ENCODE measurements around the gene SLC25A13.

The SLC25A13 gene

DNA sequence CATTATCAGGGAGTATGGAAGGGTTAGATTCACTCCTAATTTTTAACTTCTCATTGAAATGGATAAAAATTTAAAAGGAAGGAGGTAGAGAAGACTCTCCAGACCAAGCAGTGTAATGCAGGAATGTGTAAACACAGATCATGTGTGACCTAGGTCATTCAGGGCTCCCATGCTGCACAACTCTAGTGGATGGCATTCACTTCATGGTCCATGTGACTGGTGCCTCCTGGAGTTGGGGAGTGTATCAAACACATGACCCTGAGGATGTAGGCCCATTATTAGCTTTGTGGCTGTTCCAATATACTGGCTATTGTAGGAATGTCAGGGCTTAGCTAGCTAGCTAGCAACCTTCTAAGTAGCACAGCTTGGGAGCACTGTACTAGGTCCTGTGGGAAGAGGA lies 109.9 kb downstream of the SLC25A13 start:
- no peak for DNase-seq (ENCODE audit: low read depth, low spot score)

- DNase-seq (ENCODE audit: low read depth, low spot score) = no peak
Observed at GRCh38 chr7:96205665-96206064, 116.2 kb downstream of the SLC25A13 start.

GRCh38 chr7:96204601-96205000 lies 117.3 kb downstream of the SLC25A13 start:
- no peak for DNase-seq (ENCODE audit: low read depth, low spot score)

DNA sequence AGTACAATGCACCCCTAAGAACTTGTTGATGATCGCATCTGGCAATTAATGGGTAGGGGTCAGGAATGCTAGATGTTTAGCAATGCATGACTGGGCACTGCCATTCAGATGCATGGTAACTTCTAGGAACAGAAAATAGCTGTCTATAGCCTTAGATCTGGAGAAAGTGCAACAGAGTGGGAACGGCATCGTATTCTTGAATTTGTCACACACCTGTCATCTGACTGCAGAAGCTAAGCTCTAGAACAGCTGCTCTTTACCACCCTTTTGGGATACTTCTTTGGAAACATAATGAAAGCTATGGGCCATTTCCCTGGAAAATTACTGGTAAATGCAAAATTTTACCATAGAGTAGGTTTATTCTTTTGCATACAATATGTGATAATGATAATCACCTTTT lies 118.1 kb downstream of the SLC25A13 start:
- DNase-seq (ENCODE audit: low read depth, low spot score) = no peak

GRCh38 chr7:96202102-96202501 lies 119.8 kb downstream of the SLC25A13 start:
- no peak for DNase-seq (ENCODE audit: low read depth, low spot score)

- DNase-seq (ENCODE audit: low read depth, low spot score) = no peak
Observed at GRCh38 chr7:96200740-96201139, 121.2 kb downstream of the SLC25A13 start.

GRCh38 chr7:96199421-96199820 lies 122.5 kb downstream of the SLC25A13 start:
- no peak for DNase-seq (ENCODE audit: low read depth, low spot score)

DNA sequence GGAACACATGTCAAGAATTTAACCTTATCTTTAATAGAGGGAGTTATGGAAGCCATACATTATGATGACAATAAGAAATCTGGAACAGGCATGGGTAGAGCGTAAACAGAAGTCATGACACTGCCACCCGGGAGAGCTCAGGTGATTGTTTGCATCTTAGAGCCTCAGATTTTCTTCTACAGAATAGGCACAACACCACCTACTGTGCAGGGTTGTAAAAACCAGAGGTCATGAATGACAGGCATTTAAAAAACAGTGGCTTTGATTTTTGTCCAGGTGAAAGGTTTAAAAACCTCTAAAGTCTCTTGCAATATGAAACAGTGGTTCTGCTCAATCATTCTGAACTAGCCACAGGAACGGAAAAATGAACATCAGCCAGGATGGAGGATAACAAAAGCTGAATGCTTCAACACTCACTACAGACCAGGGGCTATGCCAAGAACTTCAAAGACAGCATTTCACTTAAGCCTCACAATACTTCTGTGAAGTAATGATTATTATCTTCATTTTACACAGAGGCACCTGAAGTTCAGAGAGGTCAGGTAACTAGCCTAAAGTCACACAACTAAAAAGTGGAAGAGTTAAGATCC lies 123.8 kb downstream of the SLC25A13 start:
- DNase-seq (ENCODE audit: low read depth, low spot score) = no peak

DNA sequence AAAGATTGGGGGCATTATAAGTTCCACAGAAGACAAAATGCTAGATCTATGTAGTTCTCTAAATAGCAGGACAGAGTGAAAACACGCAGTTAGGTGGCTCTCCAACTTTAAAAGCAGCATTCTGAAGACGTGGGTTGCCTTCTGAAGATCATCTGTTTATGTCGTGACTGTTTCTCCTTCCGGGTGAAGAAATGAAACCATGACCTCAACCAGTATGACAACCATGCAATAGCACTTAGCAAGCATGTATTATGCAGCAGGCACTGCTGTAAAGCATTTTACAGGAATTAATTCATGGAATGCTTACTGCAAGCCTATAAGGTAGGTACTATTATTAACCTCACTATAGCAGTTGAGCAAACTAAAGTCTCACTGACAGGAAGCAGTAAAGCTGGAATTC lies 125.2 kb downstream of the SLC25A13 start:
- DNase-seq (ENCODE audit: low read depth, low spot score) = no peak

DNA sequence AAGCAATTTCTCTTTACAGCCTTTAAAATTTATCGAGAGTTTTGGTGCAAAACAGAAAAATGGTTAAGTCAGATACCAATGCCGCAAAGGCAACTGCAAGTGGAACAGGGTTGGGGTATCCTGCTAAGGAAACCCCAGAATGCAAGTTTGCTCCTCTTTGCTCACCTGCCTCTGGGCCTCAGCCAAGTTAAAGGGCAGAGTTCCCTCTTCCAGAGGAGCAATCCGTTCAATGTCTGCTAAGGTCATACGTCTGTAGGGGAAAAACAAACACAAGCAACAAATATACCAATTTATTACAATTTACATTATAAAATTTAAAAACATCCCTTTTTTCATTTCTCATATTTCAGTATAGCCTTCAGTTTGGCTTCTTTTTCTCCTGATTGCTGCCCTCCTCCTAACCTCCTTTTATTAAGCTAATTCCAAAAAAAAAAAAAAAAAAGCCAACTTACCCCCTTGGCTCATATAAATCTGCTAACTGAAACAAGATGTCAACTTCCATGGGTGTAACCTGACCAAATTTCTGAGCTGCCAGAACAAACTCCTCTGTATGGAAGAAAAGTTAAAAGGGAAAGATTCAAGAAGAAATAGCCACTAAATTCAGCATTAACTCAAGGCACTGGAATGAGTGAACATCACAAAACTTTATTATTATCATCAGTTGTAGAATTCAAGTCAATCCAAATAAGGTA lies 132.6 kb downstream of the SLC25A13 start:
- DNase-seq (ENCODE audit: low read depth, low spot score) = no peak

- DNase-seq (ENCODE audit: low read depth, low spot score) = no peak
Observed at GRCh38 chr7:96188591-96188991, 133.3 kb downstream of the SLC25A13 start.

DNA sequence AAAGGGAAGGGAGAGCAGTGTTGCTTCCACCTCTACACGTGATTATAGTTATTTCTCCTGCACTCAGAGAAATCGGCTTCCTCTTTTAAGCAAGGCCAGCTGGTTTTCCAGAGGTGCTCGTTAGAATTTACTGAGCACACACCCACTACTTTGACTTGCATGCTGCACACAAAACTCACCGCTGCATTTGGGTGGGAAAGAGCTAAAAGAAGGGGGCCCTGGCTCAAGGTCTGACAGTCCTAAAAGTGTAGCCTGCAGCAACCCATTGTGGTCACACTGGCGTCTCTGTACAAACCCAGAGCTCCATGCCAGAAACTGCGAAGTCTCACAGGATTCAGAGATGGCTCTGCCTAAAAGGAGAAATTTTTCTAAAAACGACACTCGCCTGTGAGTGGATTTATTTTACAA lies 133.7 kb downstream of the SLC25A13 start:
- DNase-seq (ENCODE audit: low read depth, low spot score) = no peak

- no peak for DNase-seq (ENCODE audit: low read depth, low spot score)
Observed at GRCh38 chr7:96187735-96188134, 134.2 kb downstream of the SLC25A13 start.

DNA sequence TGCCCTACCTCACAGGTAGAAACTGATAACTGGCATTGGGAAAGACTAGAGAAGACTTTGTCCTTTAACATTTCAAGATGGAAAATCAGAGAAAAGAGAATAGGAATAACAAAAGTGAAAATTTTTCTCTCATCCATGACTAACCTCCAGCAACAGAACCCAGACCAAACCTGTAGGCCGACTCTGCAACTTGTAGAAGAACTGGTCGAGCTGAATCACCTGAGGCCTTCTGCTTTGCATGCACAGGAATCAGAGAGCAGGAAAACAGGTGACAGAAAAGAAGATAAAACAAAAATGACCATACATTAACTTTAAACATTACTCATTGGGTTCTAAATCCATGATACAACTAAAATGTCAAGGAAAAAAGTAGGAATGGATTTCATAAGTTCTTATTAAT lies 137.1 kb downstream of the SLC25A13 start:
- no peak for DNase-seq (ENCODE audit: low read depth, low spot score)

DNA sequence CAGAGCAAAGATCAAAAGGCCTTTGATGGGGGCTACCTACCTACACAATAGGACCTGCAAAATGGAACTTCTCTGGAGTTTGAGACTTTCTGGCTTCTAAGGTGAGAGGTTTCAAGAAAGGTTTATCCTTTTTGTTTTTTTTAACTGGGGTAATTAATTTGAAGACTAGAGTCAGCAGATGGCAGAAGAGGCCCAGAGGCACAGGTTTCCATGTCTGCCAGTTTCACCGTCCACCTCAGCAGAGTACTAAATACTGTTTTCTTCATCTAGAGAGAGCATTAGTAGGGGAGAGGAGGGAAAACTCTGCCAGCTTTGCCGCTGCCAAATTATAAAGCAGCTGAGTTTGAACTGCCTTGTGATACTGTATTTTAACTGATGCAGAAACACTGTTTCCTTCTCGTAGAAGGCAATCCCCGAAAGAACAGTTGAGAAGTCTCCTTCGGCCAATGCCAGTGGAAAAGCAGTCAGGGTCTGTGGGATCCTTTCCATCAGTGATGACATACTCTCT lies 138.7 kb downstream of the SLC25A13 start:
- no peak for DNase-seq (ENCODE audit: low read depth, low spot score)

- no peak for DNase-seq (ENCODE audit: low read depth, low spot score)
Observed at GRCh38 chr7:96182424-96183158, 139.3 kb downstream of the SLC25A13 start.

DNA sequence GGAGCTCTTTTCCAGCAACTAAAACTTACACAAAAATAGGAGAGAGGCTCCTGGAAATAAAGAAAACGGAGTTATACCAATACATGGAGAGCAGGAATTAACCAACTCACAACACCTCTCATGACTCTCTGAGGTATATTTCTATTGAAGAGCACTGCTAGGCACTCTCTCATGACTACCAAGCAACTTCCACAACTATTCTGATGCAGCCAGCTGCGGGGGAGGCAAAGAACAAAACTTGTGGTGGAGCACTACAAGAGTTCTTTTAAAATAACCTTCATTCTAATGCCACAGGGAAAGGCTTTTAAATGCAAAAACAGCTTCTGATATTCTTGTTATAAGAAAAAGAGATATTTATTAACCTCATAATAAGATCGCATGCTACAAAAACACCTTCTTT lies 140.7 kb downstream of the SLC25A13 start:
- no peak for DNase-seq (ENCODE audit: low read depth, low spot score)

- DNase-seq (ENCODE audit: low read depth, low spot score) = no peak
Observed at GRCh38 chr7:96179837-96180236, 142.1 kb downstream of the SLC25A13 start.

GRCh38 chr7:96179341-96179740 lies 142.6 kb downstream of the SLC25A13 start:
- DNase-seq (ENCODE audit: low read depth, low spot score) = no peak

DNA sequence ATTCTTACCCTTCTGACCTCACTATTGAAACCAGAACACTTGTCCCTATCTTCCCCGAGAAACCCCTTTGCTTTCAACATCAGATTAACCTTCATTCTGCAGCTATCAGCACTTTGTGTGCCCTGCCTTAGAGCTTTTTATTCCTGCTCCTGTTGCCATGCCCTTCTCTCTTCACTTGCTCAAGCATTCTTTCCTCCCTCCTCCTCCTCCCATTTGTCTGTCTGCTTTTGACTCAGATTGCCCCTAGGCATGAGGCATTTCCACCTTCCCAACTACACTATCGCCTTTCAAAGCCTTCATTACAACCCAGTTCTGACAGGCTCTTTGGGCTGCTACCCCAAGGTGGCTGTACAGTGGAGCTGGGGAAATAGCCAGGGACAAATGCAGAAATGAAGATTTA lies 143.3 kb downstream of the SLC25A13 start:
- DNase-seq (ENCODE audit: low read depth, low spot score) = no peak

GRCh38 chr7:96177353-96177752 lies 144.5 kb downstream of the SLC25A13 start:
- no peak for DNase-seq (ENCODE audit: low read depth, low spot score)

- DNase-seq (ENCODE audit: low read depth, low spot score) = no peak
Observed at GRCh38 chr7:96174812-96175211, 147.1 kb downstream of the SLC25A13 start.

DNA sequence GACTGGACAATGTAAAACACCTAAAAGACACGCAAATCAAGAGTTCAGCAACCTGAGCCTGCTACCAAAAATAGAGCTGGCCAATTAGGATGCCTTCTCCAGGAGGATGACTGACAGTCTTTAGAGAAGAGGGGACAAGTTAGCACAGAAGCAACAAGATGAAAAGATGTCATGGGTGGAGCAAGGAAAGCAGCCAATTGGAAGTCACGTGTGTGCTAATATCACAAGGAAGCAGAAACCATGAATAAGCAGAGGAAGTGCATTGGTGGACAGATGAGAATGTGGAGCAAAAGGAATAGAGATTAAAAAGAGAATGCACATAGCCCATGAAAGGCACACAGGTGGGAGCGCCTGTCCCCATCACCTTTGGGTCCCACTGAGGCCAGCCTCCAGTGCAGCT lies 148.1 kb downstream of the SLC25A13 start:
- no peak for DNase-seq (ENCODE audit: low read depth, low spot score)

Measured in smooth muscle cell of the brain vasculature (primary cell).